ENCODE measurements around the gene CATSPERD.

Gene CATSPERD

DNA sequence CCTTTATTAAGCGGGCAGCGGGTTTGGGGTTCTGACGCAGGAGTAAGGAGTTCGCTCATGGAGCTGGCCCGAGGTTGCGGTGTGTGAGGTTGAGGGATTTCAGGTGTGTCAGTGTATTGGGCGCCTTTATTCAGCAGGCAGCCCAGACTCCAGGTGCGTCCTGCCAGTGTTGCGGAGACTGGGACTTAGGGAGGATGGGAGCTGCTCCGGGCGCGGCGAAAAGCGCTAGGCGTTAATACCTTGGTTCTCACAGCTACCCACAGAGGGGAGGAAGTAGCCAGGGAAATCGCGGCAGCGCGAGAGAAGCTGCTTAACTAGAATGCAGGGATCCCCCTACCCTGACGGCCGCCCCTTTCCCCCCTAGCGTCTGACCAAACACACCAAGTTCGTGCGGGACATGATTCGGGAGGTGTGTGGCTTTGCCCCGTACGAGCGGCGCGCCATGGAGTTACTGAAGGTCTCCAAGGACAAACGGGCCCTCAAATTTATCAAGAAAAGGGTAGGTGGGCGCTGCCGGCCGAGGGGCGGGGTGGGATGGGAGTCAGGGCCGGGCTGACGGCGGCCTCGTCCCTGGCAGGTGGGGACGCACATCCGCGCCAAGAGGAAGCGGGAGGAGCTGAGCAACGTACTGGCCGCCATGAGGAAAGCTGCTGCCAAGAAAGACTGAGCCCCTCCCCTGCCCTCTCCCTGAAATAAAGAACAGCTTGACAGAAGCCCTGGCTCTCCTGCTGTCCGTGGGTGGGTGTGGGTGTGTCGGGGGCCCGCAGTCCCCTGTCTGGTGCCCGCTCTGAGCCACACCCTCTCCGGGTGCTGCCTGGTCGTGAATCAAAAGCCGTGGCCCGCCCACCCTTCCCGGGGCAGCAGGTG lies 29.2 kb upstream of the CATSPERD start:
- no peaks in the 10 kb centered on the region for H3K9me3 Mint-ChIP-seq
- DNase-seq (ENCODE audit: low spot score in 2 of 2), result peak; percentile 37 to 54
- no peak for ATAC-seq (ENCODE audit: low read depth)
- H3K4me1 Mint-ChIP-seq, result peaks cover 30% of the 10 kb centered on the region
- H3K27ac Mint-ChIP-seq, result peak overlapping the region; percentile 99
- peak overlapping the region; percentile 94 for H3K4me3 Mint-ChIP-seq
- peaks cover 17% of the 10 kb centered on the region for H3K36me3 Mint-ChIP-seq
- H3K27me3 Mint-ChIP-seq, result no peaks in the 10 kb centered on the region

DNA sequence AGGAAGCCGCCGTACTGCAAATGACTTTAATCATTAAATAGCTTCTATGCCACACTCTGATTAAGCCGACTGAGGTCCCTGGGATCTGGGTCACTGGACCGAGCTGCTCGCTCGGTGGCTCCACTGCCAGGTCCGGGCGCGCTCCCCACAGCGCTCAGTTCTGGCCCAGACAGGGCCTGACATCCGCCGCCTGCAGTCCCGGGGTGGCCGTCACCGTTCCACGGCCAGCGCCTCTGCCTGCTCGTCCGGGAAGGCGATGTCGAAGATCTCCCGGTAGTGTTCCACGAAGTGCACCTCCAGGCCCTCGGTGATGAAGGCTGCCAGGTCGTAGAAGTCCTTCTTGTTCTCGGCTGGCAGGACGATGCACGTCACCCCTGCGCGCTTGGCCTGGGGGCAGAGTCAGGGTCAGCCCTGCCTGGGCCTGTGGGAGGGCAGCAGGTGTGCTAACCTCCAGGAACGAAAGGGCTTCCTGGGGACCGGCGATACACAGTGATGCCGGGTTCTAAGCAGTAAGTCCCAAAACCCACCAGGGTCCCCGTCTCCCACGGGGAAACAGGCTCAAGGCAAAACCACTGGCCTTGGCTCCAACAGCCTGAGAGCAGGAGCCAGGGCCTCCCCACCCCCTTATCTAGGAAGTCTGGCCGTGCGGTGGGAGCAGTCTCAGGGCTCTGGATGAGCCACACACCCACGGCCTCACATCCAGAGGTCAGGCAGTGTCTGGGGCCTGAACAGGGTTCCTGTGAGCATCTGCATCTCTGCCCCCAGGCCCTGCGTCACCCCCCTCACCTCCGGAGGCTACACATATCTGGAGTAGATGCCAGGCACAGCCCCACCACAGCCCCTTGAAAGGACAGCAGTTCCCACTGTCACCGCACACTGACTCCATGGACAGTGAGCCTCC lies 28.4 kb upstream of the CATSPERD start:
- DNase-seq (ENCODE audit: low spot score in 2 of 2) (peak; percentile 29 to 46), ATAC-seq (ENCODE audit: low read depth) (no peak)
- Mint-ChIP-seq H3K4me1 (peaks cover 27% of the 10 kb centered on the region), H3K4me3 (peak overlapping the region; percentile 51), H3K27ac (peak overlapping the region; percentile 47), H3K36me3 (peaks cover 18% of the 10 kb centered on the region), H3K9me3 (no peaks in the 10 kb centered on the region), H3K27me3 (no peaks in the 10 kb centered on the region)

DNA sequence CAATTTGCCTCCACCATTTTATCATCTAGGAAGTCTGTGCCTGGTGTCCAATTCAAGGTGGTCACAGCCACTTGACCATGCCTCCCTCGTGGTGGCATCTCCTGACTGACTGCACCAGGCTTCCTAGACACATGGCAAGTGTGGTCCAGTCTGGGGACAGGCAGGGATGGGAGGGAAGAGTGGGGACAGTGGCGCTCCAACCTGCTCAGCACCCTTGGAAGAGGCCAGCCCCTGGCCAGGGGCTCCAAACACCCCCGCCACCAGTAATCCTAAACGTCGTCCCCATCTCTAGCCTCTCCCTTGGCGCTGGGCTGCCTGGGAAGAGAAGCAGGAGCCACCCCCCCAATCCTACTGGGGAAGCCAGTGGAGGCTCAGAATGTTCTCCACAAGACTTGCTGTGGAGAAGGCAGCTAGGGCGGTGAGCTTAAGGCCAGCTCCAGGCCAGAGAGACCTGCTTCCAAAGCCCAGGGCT lies 27.7 kb upstream of the CATSPERD start:
- H3K4me3 Mint-ChIP-seq, result no peak overlapping the region
- ATAC-seq (ENCODE audit: low read depth), result no peak
- DNase-seq (ENCODE audit: low spot score in 2 of 2), result no peak
- H3K27ac Mint-ChIP-seq, result peak overlapping the region; percentile 47
- peaks cover 29% of the 10 kb centered on the region for H3K4me1 Mint-ChIP-seq
- H3K27me3 Mint-ChIP-seq, result no peaks in the 10 kb centered on the region
- H3K9me3 Mint-ChIP-seq, result no peaks in the 10 kb centered on the region
- peaks cover 20% of the 10 kb centered on the region for H3K36me3 Mint-ChIP-seq

DNA sequence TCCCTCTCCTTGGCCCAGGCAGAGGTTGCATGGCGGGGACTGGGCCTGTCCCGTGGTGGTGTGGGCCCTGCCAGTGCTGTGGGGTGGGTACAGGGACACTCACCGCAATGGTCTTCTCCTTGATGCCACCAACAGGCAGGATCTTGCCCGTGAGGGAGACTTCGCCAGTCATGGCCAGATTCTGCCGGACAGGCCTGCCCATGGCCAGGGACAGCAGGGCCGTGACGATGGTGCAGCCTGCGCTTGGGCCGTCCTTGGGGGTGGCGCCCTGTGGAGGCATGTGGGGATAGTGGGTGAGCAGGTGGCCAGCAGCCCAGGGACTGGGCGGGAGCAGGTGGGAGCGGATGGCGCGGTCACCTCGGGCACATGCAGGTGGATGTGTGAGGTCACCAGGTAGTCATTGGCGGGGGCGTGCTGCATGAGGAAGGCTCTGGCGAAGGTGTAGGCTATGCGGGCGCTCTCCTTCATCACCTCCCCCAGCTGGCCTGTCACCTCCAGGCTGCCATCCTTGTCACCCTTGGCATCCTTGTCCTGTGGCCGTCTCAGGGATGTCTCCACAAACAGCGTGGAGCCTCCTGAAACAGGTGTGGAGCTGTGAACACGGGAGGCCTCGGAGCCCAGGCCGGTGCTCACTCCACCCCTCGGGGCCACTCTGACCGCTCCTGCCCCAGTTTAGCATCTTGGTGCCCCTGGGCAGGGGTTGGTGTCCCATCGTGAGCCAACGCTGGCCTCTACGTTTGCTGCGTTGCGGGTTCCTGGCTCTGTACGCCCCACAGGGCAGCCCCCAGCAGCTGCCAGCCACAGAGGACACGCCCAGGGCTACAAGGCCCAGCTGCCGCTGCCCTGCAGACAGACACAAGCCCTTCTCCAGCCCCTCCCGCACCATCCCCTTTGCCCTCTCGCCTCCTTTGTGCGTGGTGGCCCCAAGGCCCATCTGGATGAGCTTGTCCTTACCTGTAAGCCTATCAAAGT lies 27.0 kb upstream of the CATSPERD start:
- no peak for ATAC-seq (ENCODE audit: low read depth)
- H3K27me3 Mint-ChIP-seq, result no peaks in the 10 kb centered on the region
- no peaks in the 10 kb centered on the region for H3K9me3 Mint-ChIP-seq
- H3K27ac Mint-ChIP-seq, result peak overlapping the region; percentile 47
- peaks cover 20% of the 10 kb centered on the region for H3K36me3 Mint-ChIP-seq
- H3K4me3 Mint-ChIP-seq, result no peak overlapping the region
- DNase-seq (ENCODE audit: low spot score in 2 of 2), result no peak
- peaks cover 29% of the 10 kb centered on the region for H3K4me1 Mint-ChIP-seq

DNA sequence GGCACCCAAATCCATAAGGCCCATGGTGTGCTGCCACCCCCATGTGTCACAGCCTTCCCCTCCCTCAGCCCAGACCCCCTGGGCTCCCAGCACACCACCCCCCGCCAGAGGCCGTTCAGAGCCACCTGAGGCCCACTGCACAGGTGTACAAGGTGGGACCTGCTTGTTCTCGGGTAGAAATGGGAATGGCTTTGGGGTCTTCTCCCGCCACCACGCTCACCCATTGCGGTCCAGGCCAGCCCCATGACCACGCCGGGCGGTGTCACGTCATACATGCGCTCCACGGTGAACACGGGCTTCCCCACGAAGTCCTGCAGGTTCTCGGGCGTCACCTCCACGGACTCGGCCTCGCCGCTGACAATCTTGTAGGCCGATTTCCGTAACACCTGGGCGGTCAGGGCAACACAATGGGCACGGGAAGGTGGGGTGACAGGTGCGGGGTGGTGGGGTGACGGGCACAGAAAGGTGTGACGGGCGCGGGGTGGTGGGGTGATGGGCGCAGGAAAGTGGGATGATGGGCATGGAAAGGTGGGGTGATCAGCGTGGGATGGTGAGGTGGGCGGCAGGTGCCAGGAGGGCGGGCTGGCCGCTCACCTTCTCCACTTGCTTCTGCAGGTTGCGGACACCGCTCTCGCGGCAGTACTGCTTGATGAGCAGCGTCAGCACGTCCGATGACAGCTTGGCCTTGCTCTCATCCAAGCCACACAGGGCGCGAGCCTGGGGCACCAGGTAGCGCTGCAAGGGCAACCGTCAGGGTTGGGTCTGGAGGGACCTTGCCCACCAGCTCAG lies 26.1 kb upstream of the CATSPERD start:
- peak overlapping the region; percentile 20 for H3K27ac Mint-ChIP-seq
- peaks cover 25% of the 10 kb centered on the region for H3K36me3 Mint-ChIP-seq
- H3K27me3 Mint-ChIP-seq, result no peaks in the 10 kb centered on the region
- DNase-seq (ENCODE audit: low spot score in 2 of 2) (no peak), ATAC-seq (ENCODE audit: low read depth) (no peak)
- H3K9me3 Mint-ChIP-seq, result no peaks in the 10 kb centered on the region
- peaks cover 30% of the 10 kb centered on the region for H3K4me1 Mint-ChIP-seq
- H3K4me3 Mint-ChIP-seq, result no peak overlapping the region

DNA sequence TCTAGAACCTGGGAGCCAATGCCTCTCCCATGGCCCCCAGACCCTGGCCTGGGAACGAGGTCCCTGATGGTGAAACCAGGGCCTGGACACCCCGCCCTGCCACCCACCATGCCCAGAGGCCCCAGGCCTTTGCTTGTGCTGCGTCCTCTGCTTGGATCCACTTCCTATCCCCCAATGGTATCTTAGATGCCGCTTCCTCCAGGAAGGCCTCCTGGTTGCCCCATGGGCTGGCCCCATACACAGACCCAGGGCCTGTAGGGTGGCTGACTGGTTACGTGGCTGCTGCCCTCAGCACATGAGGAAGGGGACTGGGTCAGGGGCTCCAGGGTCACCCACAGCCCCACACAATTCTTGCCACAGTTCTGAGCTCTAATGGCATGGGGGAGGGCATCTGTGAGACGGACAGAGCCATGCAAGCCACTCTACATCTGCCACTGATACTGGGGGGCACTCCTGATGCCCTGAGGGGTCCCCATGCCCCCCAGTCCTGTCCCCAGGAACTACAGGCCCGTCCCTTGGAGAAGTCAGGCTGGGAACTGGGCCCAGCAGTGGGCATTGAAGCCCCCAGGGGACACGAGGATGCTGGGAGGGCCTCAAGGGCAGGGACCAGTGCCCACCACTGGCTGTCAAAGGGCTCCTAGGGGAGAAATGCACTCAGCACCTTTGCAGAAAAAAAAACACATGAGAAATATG lies 25.3 kb upstream of the CATSPERD start:
- DNase-seq (ENCODE audit: low spot score in 2 of 2) (no peak), ATAC-seq (ENCODE audit: low read depth) (no peak)
- Mint-ChIP-seq H3K36me3 (peaks cover 25% of the 10 kb centered on the region), H3K9me3 (no peaks in the 10 kb centered on the region), H3K27me3 (no peaks in the 10 kb centered on the region), H3K4me1 (peaks cover 26% of the 10 kb centered on the region), H3K27ac (no peak overlapping the region), H3K4me3 (no peak overlapping the region)

DNA sequence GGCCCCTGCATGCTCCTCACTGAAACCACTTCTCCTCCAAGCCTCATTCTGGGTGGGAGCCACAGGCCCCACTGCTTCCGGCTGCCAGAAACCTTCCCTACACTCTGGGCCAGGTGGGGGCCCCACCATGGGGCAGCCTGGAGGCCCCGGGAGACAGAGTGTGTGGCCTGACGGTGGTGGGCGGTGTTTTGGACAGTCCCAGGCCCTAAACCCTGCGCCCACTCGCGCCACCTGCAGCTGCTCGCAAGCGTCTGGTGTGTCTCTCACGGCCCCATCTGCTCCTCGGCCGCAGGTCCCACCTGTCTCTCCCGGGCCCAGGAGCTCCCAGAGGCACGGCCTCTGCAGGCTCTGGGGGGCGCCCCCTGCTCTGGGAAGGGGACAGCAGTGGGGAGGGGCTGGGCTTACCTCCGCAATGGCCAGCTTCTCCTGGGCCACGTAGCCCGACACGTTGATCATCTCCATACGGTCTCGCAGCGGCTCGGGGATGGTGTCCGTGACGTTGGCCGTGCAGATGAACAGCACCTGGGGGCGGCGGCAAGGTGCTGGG lies 24.7 kb upstream of the CATSPERD start:
- Mint-ChIP-seq H3K4me3 (no peak overlapping the region), H3K36me3 (peaks cover 21% of the 10 kb centered on the region), H3K9me3 (no peaks in the 10 kb centered on the region), H3K27me3 (no peaks in the 10 kb centered on the region), H3K4me1 (peaks cover 22% of the 10 kb centered on the region), H3K27ac (no peak overlapping the region)
- no peak for ATAC-seq (ENCODE audit: low read depth)
- no peak for DNase-seq (ENCODE audit: low spot score in 2 of 2)

DNA sequence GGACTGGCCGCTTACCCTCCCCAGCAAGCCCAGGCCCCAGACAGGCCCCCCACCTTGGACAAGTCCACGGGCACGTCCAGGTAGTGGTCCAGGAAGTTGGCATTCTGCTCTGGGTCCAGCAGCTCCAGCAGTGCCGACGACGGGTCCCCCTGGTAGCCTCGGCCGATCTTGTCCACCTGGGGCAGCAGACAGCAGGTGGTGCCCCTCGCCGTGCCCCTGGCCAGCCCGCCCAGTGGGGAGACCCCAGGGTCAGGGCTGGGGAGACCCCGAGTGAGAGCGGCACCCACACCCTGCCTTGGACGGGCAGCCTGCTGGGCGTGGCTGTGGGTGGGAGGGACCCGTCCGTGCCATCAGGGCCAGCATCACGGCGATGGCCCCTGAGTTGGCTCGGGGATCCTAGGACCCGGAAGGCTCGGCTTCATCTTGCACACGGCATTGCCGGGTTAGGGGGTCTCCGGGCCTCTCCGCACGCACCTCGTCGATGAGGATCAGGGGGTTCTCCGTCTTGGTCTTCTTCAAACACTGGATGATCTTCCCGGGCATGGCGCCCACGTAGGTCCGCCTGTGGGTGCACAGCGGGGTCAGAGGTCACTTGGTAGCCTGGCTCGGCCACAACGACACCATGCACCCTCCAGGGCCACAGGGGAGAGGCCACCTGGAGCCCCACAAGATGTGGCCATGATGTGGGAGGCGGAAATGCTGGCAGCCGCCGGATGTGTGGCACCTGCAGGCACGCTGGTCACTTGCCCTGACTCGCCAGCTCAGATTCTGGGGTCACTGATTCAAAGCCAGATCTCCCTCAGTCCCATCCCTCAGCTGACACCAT lies 24.0 kb upstream of the CATSPERD start:
- peak overlapping the region; percentile 79 for H3K27ac Mint-ChIP-seq
- ATAC-seq (ENCODE audit: low read depth), result no peak
- H3K9me3 Mint-ChIP-seq, result no peaks in the 10 kb centered on the region
- H3K4me1 Mint-ChIP-seq, result peaks cover 17% of the 10 kb centered on the region
- H3K27me3 Mint-ChIP-seq, result no peaks in the 10 kb centered on the region
- DNase-seq (ENCODE audit: low spot score in 2 of 2), result no peak
- H3K36me3 Mint-ChIP-seq, result peaks cover 23% of the 10 kb centered on the region
- H3K4me3 Mint-ChIP-seq, result no peak overlapping the region

DNA sequence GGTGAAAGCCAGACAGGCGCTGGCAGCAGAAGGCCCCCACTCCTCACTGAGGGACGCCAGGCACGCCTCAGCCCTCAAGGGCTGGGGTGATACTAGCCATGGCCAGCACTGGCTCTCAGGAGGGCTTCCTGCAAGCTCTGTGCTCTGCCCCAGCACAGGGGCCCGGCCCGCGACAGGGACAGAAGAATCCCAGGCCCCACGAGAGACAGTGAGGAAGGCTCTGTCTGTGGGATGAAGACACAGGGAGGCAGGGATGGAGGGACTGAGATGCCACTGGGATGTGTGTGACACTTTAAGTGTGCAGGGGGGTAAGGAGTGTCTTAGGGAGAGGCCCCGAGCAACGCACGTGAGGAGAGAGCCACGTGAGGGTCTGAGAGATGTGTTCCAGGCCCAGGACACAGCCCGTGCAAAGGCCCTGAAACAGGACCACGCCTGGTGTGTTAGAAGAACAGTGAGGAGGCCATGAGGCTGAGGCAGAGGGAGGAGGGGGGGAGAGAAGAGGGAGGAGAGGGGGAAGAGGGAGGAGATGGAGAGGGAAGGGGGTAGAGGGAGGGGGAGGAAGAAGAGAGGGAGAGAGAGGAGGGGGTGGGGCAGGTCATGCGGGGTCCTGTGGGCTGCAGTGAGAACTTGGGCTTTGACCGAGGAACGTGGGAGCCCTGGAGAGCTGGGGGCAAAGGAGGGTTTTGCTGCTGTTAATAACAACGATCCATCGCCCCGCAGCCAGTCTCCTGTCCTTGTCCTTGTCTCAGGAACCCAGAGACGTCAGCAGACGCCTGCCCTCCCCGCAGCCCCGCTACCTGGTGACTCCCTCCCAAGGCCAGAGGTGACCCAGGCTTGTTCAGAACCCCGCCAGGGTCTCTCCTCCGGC lies 23.2 kb upstream of the CATSPERD start:
- H3K4me1 Mint-ChIP-seq, result peaks cover 17% of the 10 kb centered on the region
- no peak for DNase-seq (ENCODE audit: low spot score in 2 of 2)
- no peaks in the 10 kb centered on the region for H3K27me3 Mint-ChIP-seq
- no peaks in the 10 kb centered on the region for H3K9me3 Mint-ChIP-seq
- no peak for ATAC-seq (ENCODE audit: low read depth)
- H3K36me3 Mint-ChIP-seq, result peaks cover 26% of the 10 kb centered on the region
- no peak overlapping the region for H3K4me3 Mint-ChIP-seq
- peak overlapping the region; percentile 79 for H3K27ac Mint-ChIP-seq

DNA sequence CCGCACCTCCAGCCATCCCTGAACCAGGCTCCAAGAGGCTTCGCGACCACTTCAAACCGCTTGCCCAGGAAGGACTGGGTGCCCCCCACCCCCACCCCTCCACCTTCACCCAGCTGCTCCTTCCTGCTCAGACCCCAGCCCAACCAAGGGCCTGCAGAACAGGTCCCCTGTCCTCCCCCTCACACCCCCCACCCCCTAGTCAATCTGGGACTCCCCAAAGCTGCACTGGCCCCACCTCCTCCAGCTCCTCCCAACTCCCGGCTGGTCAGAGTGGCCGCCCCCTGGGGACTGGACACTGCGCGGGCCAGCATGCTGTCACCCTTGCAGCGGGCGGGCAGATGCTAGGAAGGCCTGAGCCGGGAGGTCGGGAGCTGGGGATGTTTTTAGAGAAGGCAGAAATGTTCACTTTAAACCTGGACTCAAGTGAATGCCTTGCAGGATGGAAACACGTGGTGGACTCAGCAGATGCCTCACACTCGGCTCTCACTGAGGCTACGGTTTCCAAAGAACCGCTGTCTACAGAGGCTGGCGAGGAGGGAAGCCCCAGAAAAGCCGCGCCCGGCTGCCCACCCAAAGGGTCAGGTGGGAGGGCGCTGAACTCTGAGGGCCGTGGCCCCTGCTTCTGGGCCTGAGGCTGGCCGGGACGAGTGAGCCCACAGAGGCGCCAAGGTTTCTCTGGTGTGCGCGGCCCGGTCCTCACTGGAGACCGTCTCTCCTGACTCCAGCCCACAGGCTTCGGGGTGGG lies 22.4 kb upstream of the CATSPERD start:
- Mint-ChIP-seq H3K4me1 (peaks cover 9% of the 10 kb centered on the region), H3K27me3 (no peaks in the 10 kb centered on the region), H3K36me3 (peaks cover 24% of the 10 kb centered on the region), H3K9me3 (no peaks in the 10 kb centered on the region), H3K27ac (no peak overlapping the region), H3K4me3 (no peak overlapping the region)
- ATAC-seq (ENCODE audit: low read depth), result no peak
- DNase-seq (ENCODE audit: low spot score in 2 of 2), result no peak
